Activated gamma-delta T cell (primary cell): ENCODE results near the gene ADM2.
"Not testable (repeated sequence)": the region's sequence is repeated elsewhere in the genome, so short reads cannot be mapped to it uniquely, and the experiment has no call there.

Experiments used
- DNase-seq: peaks from one replicate; lab custom pipeline; 2025; lab: John Stamatoyannopoulos, UW

ADM2 gene

GRCh38 chr22:50525858-50526107, 44.4 kb downstream of the ADM2 start:
- no peak for DNase-seq

- DNase-seq: peak; percentile 73
Observed at GRCh38 chr22:50526108-50526833, 44.9 kb downstream of the ADM2 start.

- no peak for DNase-seq
Observed at GRCh38 chr22:50526834-50527801, 45.8 kb downstream of the ADM2 start.

GRCh38 chr22:50527921-50528681, 46.8 kb downstream of the ADM2 start:
- no peak for DNase-seq

- no peak for DNase-seq
Observed at GRCh38 chr22:50528682-50529415, 47.5 kb downstream of the ADM2 start.

- DNase-seq: no peak
Observed at GRCh38 chr22:50529416-50529896, 48.1 kb downstream of the ADM2 start.

GRCh38 chr22:50529897-50530579, 48.7 kb downstream of the ADM2 start, which contains the start of gene TYMP:
Gene TYMP, minus strand, starts transcription at chr22:50530012. Its CDS starts 303 bp downstream, at chr22:50529709.
- DNase-seq: peak; percentile 54

GRCh38 chr22:50530580-50530876, 49.2 kb downstream of the ADM2 start:
- DNase-seq: no peak

- DNase-seq: peak; percentile 57
Observed at GRCh38 chr22:50530877-50531545, 49.7 kb downstream of the ADM2 start.

GRCh38 chr22:50531546-50531961, 50.2 kb downstream of the ADM2 start:
- peak; percentile 39 for DNase-seq

GRCh38 chr22:50531962-50532674, 50.8 kb downstream of the ADM2 start:
- no peak for DNase-seq

- DNase-seq: no peak
Observed at GRCh38 chr22:50532824-50533796, 51.8 kb downstream of the ADM2 start.

GRCh38 chr22:50533856-50534711, 52.7 kb downstream of the ADM2 start:
- DNase-seq: not testable (repeated sequence)

GRCh38 chr22:50535113-50535512, 53.8 kb downstream of the ADM2 start:
- no peak for DNase-seq
